CD14-positive monocyte (primary cell): ENCODE results near the gene KCNH3. TPM values are rescaled to one million over a fixed set of nuclear protein-coding genes. Genes with fewer than 3 reads are reported as not detected.

ENCODE experiments used
- DNase-seq, 3 donors: peaks; one replicate each; pipeline ENCODE4 v3.0.0-alpha.2; 2011 to 2022
- H2AFZ ChIP-seq: 2 replicates; pipeline ENCODE4 v1.6.0; 2012; ENCODE audit warnings: mild to moderate bottlenecking, low read depth, low read length, inconsistent platforms; ENCODE audit not compliant: insufficient read depth, poor library complexity, severe bottlenecking
- H3K27ac ChIP-seq, 2 donors: 1 replicate in 1 of 2; 2 replicates in 1 of 2; pipeline ENCODE4 v1.5.1; 2012 to 2013; ENCODE audit warnings: low read length in 2 of 2, control low read depth in 1 of 2, inconsistent platforms in 1 of 2, low read depth in 1 of 2, mild to moderate bottlenecking in 1 of 2
- H3K27me3 ChIP-seq, 2 donors: one replicate each; pipeline versions ENCODE4 v1.6.0 to v1.6.1; 2011 to 2013; ENCODE audit warnings: low read length in 2 of 2; ENCODE audit not compliant: control insufficient read depth in 2 of 2, insufficient read depth in 2 of 2
- H3K36me3 ChIP-seq, 2 donors: replicated peaks in 1 of 2; 1 replicate in 1 of 2; 2 replicates in 1 of 2; pipeline versions ENCODE4 v1.5.1 to v1.6.1; 2012 to 2013; ENCODE audit warnings: low read length in 2 of 2, control low read depth in 1 of 2, inconsistent platforms in 1 of 2, mild to moderate bottlenecking in 1 of 2; ENCODE audit not compliant: insufficient read depth in 2 of 2, control insufficient read depth in 1 of 2
- H3K4me1 ChIP-seq, 2 donors: 1 replicate in 1 of 2; 2 replicates in 1 of 2; pipeline versions ENCODE4 v1.5.1 to v1.6.1; 2012 to 2013; ENCODE audit warnings: low read length in 2 of 2, control low read depth in 1 of 2, inconsistent platforms in 1 of 2, mild to moderate bottlenecking in 1 of 2, moderate library complexity in 1 of 2; ENCODE audit not compliant: insufficient read depth in 2 of 2, control insufficient read depth in 1 of 2
- H3K4me2 ChIP-seq: replicated peaks from 2 replicates; pipeline ENCODE3; 2012; ENCODE audit warnings: low read length, moderate library complexity, mild to moderate bottlenecking; ENCODE audit not compliant: poor library complexity, severe bottlenecking; ENCODE audit errors: extremely low read depth
- H3K4me3 ChIP-seq, 3 experiments: fragments of 200-600 bp in 1 of 3; sonication (generic) in 1 of 3; replicated peaks in 1 of 3; 1 replicate in 2 of 3; 2 replicates in 1 of 3; pipeline ENCODE4 v1.5.1; 2011 to 2013; ENCODE audit warnings: low read length in 3 of 3, mild to moderate bottlenecking in 3 of 3, control low read depth in 2 of 3, low read depth in 2 of 3, inconsistent platforms in 1 of 3, moderate library complexity in 1 of 3
- H3K79me2 ChIP-seq: 2 replicates; pipeline ENCODE4 v1.6.0; 2012; ENCODE audit warnings: mild to moderate bottlenecking, control low read depth, inconsistent platforms, low read length, moderate library complexity; ENCODE audit not compliant: insufficient read depth
- H3K9ac ChIP-seq: 2 replicates; pipeline ENCODE4 v1.6.0; 2017; ENCODE audit warnings: low read length, mild to moderate bottlenecking; ENCODE audit not compliant: insufficient read depth, poor library complexity, severe bottlenecking
- H3K9me3 ChIP-seq, 2 donors: replicated peaks in 1 of 2; 1 replicate in 1 of 2; 2 replicates in 1 of 2; pipeline versions ENCODE4 v1.5.1 to v1.6.1; 2012 to 2013; ENCODE audit warnings: low read length in 2 of 2, control low read depth in 1 of 2; ENCODE audit not compliant: control insufficient read depth in 1 of 2, insufficient read depth in 1 of 2
- H4K20me1 ChIP-seq: 2 replicates; pipeline ENCODE4 v1.6.0; 2012; ENCODE audit warnings: mild to moderate bottlenecking, low read length, control low read depth, moderate library complexity; ENCODE audit not compliant: insufficient read depth
- H3K27ac Mint-ChIP-seq, 7 donors: one replicate each; pipeline ENCODE4 v1.8.0; 2020; ENCODE audit warnings: mild to moderate bottlenecking in 7 of 7, mixed read lengths in 7 of 7, moderate library complexity in 6 of 7, inconsistent platforms in 2 of 7
- H3K27me3 Mint-ChIP-seq, 3 donors: one replicate each; pipeline ENCODE4 v1.8.0; 2021 to 2022; ENCODE audit warnings: low read depth in 3 of 3, mild to moderate bottlenecking in 3 of 3, mixed read lengths in 3 of 3, moderate library complexity in 3 of 3, inconsistent platforms in 1 of 3
- H3K36me3 Mint-ChIP-seq, 2 donors: one replicate each; pipeline ENCODE4 v1.8.0; 2020; ENCODE audit warnings: mixed read lengths in 2 of 2, inconsistent platforms in 1 of 2, mild to moderate bottlenecking in 1 of 2
- H3K4me1 Mint-ChIP-seq: one replicate; pipeline ENCODE4 v1.8.0; 2020; ENCODE audit warnings: mild to moderate bottlenecking, mixed read lengths
- H3K4me3 Mint-ChIP-seq, 2 donors: one replicate each; pipeline ENCODE4 v1.8.0; 2020; ENCODE audit warnings: mild to moderate bottlenecking in 2 of 2, mixed read lengths in 2 of 2, moderate library complexity in 1 of 2
- H3K9me3 Mint-ChIP-seq, 7 donors: one replicate each; pipeline ENCODE4 v1.8.0; 2020 to 2022; ENCODE audit warnings: mixed read lengths in 7 of 7, mild to moderate bottlenecking in 6 of 7, moderate library complexity in 6 of 7, inconsistent platforms in 2 of 7
- WGBS: methylation state at CpG from one replicate; pipeline ENCODE4 v1.1.5; 2013; ENCODE audit warnings: missing lambda C conversion rate; ENCODE audit not compliant: insufficient coverage; 5-methylcytosine and 5-hydroxymethylcytosine counted together
- intact Hi-C, 2 donors: fragments of 100-400 bp; cut with micrococcal nuclease; formaldehyde crosslinking; loops; one replicate each; pipeline versions ENCODE4 v1.15.0 to v1.15.1; 2023
- polyA plus RNA-seq, 3 donors: library from polyadenylated mRNA; depleted of rRNA in 1 of 3; unstranded in 2 of 3; stranded (reverse) in 1 of 3; fragments of 300-500 nt in 2 of 3; fragments of >200 nt in 1 of 3; fragmentation: Illumina TruSeq in 2 of 3; gene quantifications; 1 replicate in 2 of 3; 2 replicates in 1 of 3; pipeline ENCODE4 v1.2.3, GENCODE V29; 2012 to 2021
- TF ChIP-seq, protein P1 (sequence below): fragments of 200-600 bp; IDR thresholded peaks from one replicate; pipeline ENCODE4 v1.8.0; 2022; ENCODE audit warnings: antibody characterized with exemption, mild to moderate bottlenecking

The KCNH3 gene
- polyA plus RNA-seq, 3 donors, result 1.3 to 18.2 (median 3.3) TPM

DNA sequence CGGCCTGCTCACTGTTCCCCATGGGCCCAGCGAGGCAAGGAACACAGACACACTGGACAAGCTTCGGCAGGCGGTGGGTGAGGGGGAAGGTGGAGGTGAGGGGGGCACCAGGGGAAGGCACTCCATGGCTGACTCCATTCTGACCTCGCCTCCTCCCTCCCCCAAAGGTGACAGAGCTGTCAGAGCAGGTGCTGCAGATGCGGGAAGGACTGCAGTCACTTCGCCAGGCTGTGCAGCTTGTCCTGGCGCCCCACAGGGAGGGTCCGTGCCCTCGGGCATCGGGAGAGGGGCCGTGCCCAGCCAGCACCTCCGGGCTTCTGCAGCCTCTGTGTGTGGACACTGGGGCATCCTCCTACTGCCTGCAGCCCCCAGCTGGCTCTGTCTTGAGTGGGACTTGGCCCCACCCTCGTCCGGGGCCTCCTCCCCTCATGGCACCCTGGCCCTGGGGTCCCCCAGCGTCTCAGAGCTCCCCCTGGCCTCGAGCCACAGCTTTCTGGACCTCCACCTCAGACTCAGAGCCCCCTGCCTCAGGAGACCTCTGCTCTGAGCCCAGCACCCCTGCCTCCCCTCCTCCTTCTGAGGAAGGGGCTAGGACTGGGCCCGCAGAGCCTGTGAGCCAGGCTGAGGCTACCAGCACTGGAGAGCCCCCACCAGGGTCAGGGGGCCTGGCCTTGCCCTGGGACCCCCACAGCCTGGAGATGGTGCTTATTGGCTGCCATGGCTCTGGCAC is 18.5 kb downstream of the KCNH3 start:
- H3K36me3 ChIP-seq, result peaks cover 61 to 69% of the 10 kb centered on the region in 2 donors
- intact Hi-C loops, result no loop called here
- no peaks in the 10 kb centered on the region for H3K9me3 ChIP-seq
- H3K79me2 ChIP-seq, result no peaks in the 10 kb centered on the region
- no peaks in the 10 kb centered on the region for H3K9me3 Mint-ChIP-seq
- DNase-seq, result no peak
- H3K27me3 ChIP-seq, result peaks cover 0 to 3% of the 10 kb centered on the region in 2 donors
- no peak overlapping the region for H2AFZ ChIP-seq
- H3K4me1 ChIP-seq, result no peaks in the 10 kb centered on the region
- H3K4me2 ChIP-seq, result no peak overlapping the region
- no peak overlapping the region for H3K4me3 ChIP-seq
- H3K36me3 Mint-ChIP-seq, result peaks cover 52 to 62% of the 10 kb centered on the region in 2 donors
- H3K4me3 Mint-ChIP-seq, result no peak overlapping the region
- H3K27ac ChIP-seq, result no peak overlapping the region
- H3K9ac ChIP-seq, result no peak overlapping the region
- H3K27me3 Mint-ChIP-seq, result peaks cover 3 to 7% (median 5%) of the 10 kb centered on the region in 3 donors
- WGBS, result 93% methylated on average over 13 of the region's 18 CpGs
- H3K27ac Mint-ChIP-seq, result no peak overlapping the region
- H3K4me1 Mint-ChIP-seq, result peaks cover under 1% of the 10 kb centered on the region
- TF ChIP-seq, protein P1, sequence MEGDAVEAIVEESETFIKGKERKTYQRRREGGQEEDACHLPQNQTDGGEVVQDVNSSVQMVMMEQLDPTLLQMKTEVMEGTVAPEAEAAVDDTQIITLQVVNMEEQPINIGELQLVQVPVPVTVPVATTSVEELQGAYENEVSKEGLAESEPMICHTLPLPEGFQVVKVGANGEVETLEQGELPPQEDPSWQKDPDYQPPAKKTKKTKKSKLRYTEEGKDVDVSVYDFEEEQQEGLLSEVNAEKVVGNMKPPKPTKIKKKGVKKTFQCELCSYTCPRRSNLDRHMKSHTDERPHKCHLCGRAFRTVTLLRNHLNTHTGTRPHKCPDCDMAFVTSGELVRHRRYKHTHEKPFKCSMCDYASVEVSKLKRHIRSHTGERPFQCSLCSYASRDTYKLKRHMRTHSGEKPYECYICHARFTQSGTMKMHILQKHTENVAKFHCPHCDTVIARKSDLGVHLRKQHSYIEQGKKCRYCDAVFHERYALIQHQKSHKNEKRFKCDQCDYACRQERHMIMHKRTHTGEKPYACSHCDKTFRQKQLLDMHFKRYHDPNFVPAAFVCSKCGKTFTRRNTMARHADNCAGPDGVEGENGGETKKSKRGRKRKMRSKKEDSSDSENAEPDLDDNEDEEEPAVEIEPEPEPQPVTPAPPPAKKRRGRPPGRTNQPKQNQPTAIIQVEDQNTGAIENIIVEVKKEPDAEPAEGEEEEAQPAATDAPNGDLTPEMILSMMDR, result no peak
- H4K20me1 ChIP-seq, result no peaks in the 10 kb centered on the region

GRCh38 chr12:49557917-49558215 is 19.0 kb downstream of the KCNH3 start:
- H3K27me3 Mint-ChIP-seq, result peaks cover 1 to 7% (median 2%) of the 10 kb centered on the region in 3 donors
- H3K9me3 Mint-ChIP-seq, result no peaks in the 10 kb centered on the region
- Histone ChIP-seq H3K79me2 (no peaks in the 10 kb centered on the region), H3K27ac (no peak overlapping the region), H3K27me3 (peaks cover 0 to 3% of the 10 kb centered on the region in 2 donors), H3K36me3 (peaks cover 67 to 74% of the 10 kb centered on the region in 2 donors), H3K9me3 (no peaks in the 10 kb centered on the region), H2AFZ (no peak overlapping the region), H3K4me1 (no peaks in the 10 kb centered on the region), H3K4me3 (no peak overlapping the region), H3K9ac (no peak overlapping the region), H3K4me2 (no peak overlapping the region), H4K20me1 (no peaks in the 10 kb centered on the region)
- TF ChIP-seq, protein P1, result no peak
- intact Hi-C loops, result no loop called here
- H3K27ac Mint-ChIP-seq, result no peak overlapping the region
- no peaks in the 10 kb centered on the region for H3K4me1 Mint-ChIP-seq
- peaks cover 57 to 67% of the 10 kb centered on the region in 2 donors for H3K36me3 Mint-ChIP-seq
- no peak for DNase-seq
- 90% methylated on average over 5 of the region's 7 CpGs for WGBS
- no peak overlapping the region for H3K4me3 Mint-ChIP-seq
